NB4 (cell line): ENCODE results near the gene AFG1L.
A peak's percentile ranks its signal among the peaks of the same experiment; 100 is the strongest.

Experiments
- DNase-seq: peaks from one replicate; pipeline ENCODE4 v3.0.0; 2010; ENCODE audit warnings: low read depth
- H3K4me3 ChIP-seq: one replicate; pipeline ENCODE4 v1.5.1; 2011; ENCODE audit warnings: mild to moderate bottlenecking, low read depth, low read length, moderate library complexity
- MAX ChIP-seq: IDR thresholded peaks from 2 replicates; pipeline ENCODE4 v1.6.1; 2011; ENCODE audit warnings: low read depth, low read length
- MYC ChIP-seq: IDR thresholded peaks from 2 replicates; pipeline ENCODE4 v1.6.1; 2011; ENCODE audit warnings: low read depth, low read length
- POLR2A ChIP-seq: IDR thresholded peaks from 2 replicates; pipeline ENCODE4 v1.6.1; 2011; ENCODE audit warnings: mild to moderate bottlenecking; ENCODE audit not compliant: insufficient read length; ENCODE audit errors: extremely low read depth
- TF ChIP-seq, protein P1 (sequence below): IDR thresholded peaks from one replicate; pipeline ENCODE4 v1.5.1; 2012; ENCODE audit warnings: low read depth, low read length

AFG1L gene

DNA sequence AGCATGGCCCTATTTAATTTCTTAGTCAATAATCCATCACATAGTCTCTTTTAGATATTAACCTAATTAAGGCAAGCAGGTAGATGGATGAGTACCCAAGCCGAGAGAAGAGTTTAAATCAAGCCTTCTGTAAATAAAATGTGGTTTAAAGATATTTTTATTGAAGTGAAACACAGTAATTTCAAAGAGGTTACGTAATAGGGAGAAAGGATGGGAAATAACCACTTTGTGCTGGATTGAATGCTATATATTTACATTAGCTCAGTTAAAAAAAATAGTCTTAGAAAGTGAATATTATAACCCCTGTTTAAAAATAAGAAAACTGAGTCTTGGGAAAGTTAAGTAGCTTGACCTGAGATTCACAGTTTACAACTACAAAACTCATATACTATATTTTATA, 228.8 kb downstream of the AFG1L start:
- TF ChIP-seq, protein P1, sequence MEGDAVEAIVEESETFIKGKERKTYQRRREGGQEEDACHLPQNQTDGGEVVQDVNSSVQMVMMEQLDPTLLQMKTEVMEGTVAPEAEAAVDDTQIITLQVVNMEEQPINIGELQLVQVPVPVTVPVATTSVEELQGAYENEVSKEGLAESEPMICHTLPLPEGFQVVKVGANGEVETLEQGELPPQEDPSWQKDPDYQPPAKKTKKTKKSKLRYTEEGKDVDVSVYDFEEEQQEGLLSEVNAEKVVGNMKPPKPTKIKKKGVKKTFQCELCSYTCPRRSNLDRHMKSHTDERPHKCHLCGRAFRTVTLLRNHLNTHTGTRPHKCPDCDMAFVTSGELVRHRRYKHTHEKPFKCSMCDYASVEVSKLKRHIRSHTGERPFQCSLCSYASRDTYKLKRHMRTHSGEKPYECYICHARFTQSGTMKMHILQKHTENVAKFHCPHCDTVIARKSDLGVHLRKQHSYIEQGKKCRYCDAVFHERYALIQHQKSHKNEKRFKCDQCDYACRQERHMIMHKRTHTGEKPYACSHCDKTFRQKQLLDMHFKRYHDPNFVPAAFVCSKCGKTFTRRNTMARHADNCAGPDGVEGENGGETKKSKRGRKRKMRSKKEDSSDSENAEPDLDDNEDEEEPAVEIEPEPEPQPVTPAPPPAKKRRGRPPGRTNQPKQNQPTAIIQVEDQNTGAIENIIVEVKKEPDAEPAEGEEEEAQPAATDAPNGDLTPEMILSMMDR, result no peak
- TF ChIP-seq POLR2A, result no peak
- TF ChIP-seq MYC, result no peak
- no peak for TF ChIP-seq MAX
- H3K4me3 ChIP-seq, result no peak overlapping the region
- DNase-seq, result no peak

- no peak overlapping the region for H3K4me3 ChIP-seq
- no peak for TF ChIP-seq POLR2A
- TF ChIP-seq, protein P1, result no peak
- no peak for TF ChIP-seq MYC
- TF ChIP-seq MAX, result no peak
- no peak for DNase-seq
Measured at GRCh38 chr6:108524528-108525248, 229.8 kb downstream of the AFG1L start.

GRCh38 chr6:108526739-108527174, 231.9 kb downstream of the AFG1L start:
- no peak overlapping the region for H3K4me3 ChIP-seq
- peak; percentile 69 for DNase-seq
- TF ChIP-seq, protein P1, result peak; percentile 83
- TF ChIP-seq POLR2A (no peak), MYC (peak; percentile 20; the same call in 1 of the 2 replicates), MAX (0 out of 2 replicates have a peak, but pooled peaks have one; percentile 6)

DNA sequence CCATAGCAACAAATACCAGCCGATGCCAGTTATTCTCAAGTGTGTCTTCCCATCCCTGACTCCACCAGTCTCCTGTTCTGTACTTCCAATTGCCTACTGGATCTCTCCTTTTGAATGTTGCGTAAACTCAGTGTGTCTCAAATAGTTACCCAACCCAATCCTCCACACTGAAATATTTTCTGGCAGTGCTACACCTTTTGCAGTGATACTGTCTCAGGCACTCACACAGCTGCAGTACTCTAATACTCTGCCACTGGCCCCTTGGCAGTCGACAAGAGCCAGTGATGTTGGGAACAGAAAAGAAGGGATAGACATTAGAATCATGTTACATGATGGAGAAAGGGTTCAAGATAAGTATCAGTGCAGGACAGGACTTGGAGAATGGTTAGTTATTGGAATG, 234.0 kb downstream of the AFG1L start:
- DNase-seq, result no peak
- no peak for TF ChIP-seq POLR2A
- TF ChIP-seq, protein P1, result no peak
- TF ChIP-seq MAX, result no peak
- TF ChIP-seq MYC, result no peak
- H3K4me3 ChIP-seq, result no peak overlapping the region

DNA sequence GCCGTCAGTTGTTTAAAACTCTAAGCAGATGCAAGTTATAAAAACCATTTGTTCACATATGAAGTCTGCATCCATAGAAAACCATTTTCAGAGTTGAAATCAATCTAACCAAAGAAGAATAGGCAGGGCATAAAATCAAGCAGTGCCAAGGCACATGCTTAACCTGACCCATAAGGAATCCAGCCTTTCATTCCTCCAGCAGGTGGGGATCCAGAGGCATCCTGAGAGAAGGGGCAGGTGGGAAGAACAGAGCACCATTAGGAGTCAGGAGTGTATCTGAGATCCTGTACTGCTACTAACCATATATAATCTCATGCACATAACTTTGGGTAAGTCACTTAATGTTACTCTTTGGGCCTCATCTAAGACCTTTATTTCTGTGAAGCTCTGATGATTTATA, 236.5 kb downstream of the AFG1L start:
- TF ChIP-seq, protein P1, result no peak
- TF ChIP-seq MYC, result no peak
- no peak for TF ChIP-seq MAX
- no peak for TF ChIP-seq POLR2A
- DNase-seq, result no peak
- H3K4me3 ChIP-seq, result no peak overlapping the region
